NCI-H146 treated with DMSO at 0.1 percent for 48 hours (cell line): Measurements from ENCODE around the gene SH3GL1.
A peak's percentile ranks its signal among the peaks of the same experiment; 100 is the strongest.

Source experiments
- DNase-seq: peaks from one replicate; lab custom pipeline; 2025; ENCODE audit not compliant: unreplicated experiment; lab: John Stamatoyannopoulos, UW

SH3GL1 gene

GRCh38 chr19:4402171-4403004 is 2.0 kb upstream of the SH3GL1 start, which contains the start of gene CHAF1A:
Gene CHAF1A, plus strand, starts transcription at chr19:4402640. Its CDS starts 123 bp downstream, at chr19:4402763.
- peak; percentile 92 for DNase-seq

- DNase-seq = peak; percentile 1
Observed at GRCh38 chr19:4401769-4402170, 1.4 kb upstream of the SH3GL1 start.

GRCh38 chr19:4399812-4400134 is 574 bp downstream of the SH3GL1 start:
- DNase-seq = no peak

GRCh38 chr19:4396949-4397783 is 3.2 kb downstream of the SH3GL1 start:
- DNase-seq = no peak

GRCh38 chr19:4393947-4394590 is 6.3 kb downstream of the SH3GL1 start:
- DNase-seq = no peak

GRCh38 chr19:4391701-4392483 is 8.5 kb downstream of the SH3GL1 start:
- no peak for DNase-seq

GRCh38 chr19:4391306-4391693 is 9.0 kb downstream of the SH3GL1 start:
- no peak for DNase-seq

GRCh38 chr19:4390567-4391305 is 9.6 kb downstream of the SH3GL1 start:
- DNase-seq = no peak

GRCh38 chr19:4390017-4390566 is 10.3 kb downstream of the SH3GL1 start:
- no peak for DNase-seq

GRCh38 chr19:4389511-4390016 is 10.8 kb downstream of the SH3GL1 start:
- DNase-seq = no peak

- DNase-seq = no peak
Observed at GRCh38 chr19:4389064-4389375, 11.3 kb downstream of the SH3GL1 start.

GRCh38 chr19:4388337-4389063 is 11.8 kb downstream of the SH3GL1 start:
- no peak for DNase-seq

- DNase-seq = no peak
Observed at GRCh38 chr19:4386041-4386782, 14.1 kb downstream of the SH3GL1 start.

GRCh38 chr19:4385291-4386040 is 14.9 kb downstream of the SH3GL1 start:
- no peak for DNase-seq

- no peak for DNase-seq
Observed at GRCh38 chr19:4380254-4380727, 20.1 kb downstream of the SH3GL1 start.

- DNase-seq = no peak
Observed at GRCh38 chr19:4379383-4380253, 20.7 kb downstream of the SH3GL1 start.

GRCh38 chr19:4378886-4379285 is 21.5 kb downstream of the SH3GL1 start:
- no peak for DNase-seq
